Endometrial microvascular endothelial cells (primary cell): ENCODE results near the gene ETFA. TPM values are rescaled to one million over a fixed set of nuclear protein-coding genes. Genes with fewer than 3 reads are reported as not detected.

Experiments
- in situ Hi-C: cut with HindIII; loops from 2 replicates; pipeline ENCODE4 v1.10.0; 2017; ENCODE audit warnings: low sequenced_read_pairs, low pct_unique_long_range_greater_than_20kb; ENCODE audit errors: inconsistent ontology term
- total RNA-seq: library from RNA; depleted of rRNA; stranded (reverse); fragments of >200 nt; gene quantifications from one replicate; pipeline ENCODE4 v1.2.3, GENCODE V29; 2015; ENCODE audit errors: inconsistent ontology term

The ETFA gene
- total RNA-seq, 1 donor from 2014 or later = 163 TPM

DNA sequence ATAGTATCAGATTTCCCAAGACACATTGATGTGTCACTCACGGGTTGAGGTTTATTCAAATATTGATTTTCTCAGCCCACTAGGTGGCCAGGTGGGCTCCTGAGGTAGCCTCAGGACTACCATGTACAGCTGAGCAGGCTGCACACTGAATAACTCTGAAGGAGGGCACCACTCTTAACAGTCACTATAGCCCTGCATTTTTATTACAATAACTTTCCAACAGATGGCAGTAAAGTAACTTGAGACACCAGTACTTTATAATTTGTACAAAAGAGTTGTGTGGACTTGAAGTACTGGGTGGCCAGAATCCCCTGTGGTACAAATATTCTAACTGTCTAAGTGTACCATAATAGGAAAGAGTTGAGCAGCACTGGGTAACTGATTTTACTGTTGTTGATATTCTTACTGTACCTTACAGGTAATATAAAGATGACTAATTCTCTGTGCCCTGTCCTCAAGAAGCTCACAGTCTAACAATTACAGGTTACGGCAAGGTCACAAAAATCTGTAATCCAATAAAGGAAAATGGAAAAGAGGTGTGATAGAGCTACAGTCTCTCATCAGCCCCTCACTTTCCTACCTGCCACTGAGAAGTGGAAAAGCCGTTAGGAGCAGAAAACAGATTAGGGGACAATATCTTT lies 76.0 kb downstream of the ETFA start:
- in situ Hi-C loops = no loop called here

DNA sequence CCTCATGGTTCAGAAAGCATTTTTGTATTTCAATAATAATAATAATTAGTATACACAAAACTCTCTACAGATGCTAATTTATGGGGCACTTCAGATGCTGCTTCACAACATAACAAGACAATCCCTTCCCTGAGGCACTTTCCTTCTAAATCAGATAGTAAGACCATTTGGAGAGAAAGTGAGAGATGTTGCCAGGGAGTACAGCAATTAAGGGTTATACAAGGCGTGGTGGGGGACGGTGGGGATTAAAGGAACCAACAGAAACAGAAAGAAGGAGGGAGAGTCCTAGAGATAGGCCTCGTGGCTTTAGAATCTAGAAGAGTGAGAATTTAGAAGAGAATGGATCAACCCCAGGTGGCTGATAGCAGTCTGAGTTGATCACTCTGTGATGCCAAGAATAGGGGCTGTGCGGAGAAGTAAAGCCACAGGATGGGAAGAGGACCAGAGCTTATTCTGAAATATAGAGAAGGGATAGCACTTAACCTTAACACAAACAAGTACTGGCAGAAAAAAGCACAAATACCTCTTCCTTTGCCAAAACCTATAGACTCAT lies 76.9 kb downstream of the ETFA start:
- in situ Hi-C loops = no loop called here

DNA sequence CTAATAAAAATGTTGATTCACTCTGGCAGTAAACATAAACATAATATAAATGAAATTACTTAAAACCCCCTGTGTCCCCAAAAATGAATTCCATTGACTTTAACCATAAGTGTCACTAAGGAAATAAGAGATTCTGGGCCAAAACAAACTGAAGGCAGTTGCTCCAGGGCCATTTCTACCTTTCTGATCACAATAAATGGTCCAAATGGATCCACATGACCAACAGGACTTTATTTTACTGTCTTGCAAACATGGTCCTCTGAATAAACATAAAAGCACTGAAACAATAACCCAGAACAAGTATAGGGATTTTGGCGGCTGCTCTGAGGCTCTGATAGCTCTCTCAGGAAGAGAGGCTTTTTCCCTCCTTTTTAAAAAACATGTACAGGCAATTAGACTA lies 77.3 kb downstream of the ETFA start:
- in situ Hi-C loops = no loop called here

DNA sequence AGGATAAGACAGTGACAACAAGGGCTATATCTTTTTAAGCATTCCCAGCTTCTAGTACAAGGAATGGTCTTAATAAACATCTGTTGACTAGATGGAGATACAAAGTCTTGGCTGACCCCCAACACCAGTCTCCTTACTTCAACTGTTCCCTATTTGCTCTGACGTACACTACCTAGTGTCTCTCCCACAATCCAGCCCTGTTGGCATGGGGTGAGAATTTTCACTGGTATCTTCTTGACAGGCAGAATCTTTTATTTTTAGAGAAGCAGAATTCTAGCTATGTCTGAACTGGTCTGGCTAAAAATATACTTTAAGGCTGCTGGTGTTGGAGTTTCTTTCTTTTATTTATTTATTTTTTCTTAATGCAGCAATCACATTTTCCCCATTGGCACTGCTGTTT lies 82.0 kb downstream of the ETFA start:
- in situ Hi-C loops = no loop called here

DNA sequence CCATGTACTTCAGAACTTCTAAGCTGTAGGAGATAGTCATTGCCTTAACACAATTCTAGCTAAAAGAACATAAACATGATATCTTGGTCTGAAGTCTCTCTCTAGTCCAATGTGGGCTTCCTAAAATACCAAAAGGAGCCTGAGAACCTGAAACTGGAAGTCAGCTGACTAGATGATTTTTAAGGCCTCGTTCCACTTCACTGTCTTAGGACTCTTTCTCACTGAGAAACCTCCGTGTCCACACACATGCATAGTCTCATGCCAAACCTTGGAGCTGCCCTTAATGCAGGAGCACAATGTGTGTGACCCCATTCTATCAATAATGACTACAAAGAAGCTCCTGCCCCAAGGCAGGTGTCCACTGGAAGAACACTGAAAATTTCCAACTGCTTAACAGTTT lies 87.7 kb downstream of the ETFA start:
- in situ Hi-C loops = no loop called here

DNA sequence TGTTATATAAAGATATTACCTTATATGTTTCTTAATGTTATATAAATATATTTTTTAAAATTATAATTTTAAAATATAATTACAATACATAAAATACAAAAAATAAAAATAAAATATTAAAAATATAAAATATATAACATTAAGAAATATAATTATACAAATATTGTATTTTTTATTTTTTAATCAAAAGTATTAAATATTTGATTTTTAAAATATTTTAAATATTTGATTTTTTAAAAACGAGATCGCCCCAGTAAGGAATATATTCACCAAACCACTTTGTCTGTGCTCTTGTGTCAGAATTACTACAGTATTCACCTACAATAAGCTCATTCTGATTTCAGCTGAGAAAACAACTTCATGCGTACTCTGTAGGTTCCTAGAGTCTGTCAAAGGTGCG lies 89.1 kb downstream of the ETFA start:
- in situ Hi-C loops = no loop called here

DNA sequence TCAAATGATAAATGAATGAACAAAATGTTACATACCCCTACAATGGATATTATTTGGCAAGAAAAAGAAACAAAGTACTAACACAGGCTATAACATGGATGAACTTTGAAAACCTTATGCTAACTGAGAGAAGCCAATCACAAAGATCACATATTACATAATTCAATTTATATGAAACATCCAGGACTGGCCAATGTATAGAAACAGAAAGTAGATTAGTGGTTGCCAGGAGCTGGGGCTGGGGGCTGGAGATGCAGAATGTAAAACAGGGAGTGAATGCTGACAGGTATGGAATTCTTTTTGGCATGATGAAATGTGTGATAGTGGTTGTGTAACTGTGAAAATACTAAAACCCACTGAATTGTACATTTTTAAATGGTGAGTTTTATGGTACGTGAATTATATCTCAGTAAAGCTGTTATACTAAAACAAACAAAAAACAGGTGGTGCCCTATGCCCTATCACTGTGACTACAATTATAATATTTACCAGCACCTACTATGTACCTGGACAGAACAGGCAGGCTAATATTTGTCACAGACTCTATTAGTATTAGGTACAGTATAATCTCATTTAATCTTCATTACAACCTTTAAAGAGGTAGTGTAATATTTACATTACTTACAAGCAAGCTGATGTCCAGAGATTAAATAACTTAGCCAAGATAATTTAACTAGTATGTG lies 90.0 kb downstream of the ETFA start:
- in situ Hi-C loops = no loop called here

DNA sequence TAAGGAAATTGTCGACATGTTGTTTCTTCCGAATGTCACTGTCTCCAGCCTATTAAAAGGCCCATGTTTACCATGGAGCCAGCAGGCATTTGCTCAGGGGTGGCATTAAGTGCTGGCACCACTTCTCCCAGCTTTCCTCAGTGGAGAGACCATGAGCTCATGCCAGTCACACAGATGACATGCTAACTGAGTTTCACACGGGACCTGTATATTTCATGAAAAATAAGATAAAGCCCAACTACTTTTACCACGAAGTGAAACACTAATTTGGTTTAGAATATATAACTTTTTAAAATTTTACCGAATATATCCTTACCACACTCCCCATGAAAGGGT lies 93.4 kb downstream of the ETFA start:
- in situ Hi-C loops = no loop called here

DNA sequence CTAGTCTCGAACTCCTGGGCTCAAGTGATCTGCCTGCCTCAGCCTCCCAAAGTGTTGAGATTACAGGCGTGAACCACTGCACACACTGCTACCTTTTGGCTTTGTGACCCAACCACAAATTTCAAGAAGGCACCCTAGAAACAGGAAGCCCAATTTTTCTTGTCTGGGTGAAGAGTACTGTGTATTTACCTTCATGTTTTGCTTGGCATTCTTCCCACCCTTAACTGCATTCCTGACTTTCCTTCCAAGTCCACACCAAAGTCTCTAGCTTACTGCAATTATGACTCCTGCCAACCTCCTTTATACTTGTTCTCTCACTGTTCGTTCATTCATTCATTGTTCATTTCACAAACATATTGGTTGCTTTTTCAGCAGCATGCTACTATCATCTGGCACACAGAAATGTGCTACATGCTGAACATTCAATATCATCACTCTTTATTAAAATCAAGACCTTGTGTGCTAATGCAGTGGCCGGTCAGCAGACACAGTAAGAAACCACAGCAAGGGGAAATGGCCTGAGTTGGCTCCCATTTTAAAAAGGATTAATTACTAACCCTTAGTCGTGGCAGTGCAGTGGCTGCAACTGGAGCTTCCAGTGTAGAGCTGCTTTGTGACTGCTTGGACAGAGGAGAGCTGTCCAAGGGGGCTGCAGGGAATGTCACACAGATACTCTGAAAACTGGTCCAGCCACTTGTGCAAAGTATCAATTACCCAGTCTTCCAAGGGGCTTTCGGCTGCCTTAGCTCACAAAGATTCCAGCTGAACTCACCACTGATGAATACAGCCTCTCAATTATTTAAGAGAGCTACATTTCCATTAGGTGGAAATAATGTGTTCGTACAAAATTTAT lies 94.0 kb downstream of the ETFA start:
- in situ Hi-C loops = no loop called here

DNA sequence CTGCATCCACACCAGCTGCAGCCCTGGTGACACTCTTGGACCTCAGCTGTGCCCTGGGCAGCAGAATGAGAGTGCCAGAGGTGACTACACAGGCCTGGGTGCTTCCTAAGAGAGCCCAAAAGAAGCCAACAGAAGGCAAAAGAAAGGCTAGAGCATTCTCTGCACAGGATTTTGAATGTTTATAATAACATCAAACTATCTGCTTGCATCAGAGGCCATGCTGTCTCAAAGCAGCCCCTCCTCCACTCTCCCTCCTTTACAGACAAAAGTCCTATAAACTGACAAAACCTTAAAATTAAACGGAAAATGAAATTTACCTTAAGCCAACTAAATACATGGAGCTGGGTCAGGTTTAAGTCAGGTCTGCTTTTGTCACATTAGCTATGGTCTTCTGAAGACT lies 95.6 kb downstream of the ETFA start:
- in situ Hi-C loops = no loop called here

DNA sequence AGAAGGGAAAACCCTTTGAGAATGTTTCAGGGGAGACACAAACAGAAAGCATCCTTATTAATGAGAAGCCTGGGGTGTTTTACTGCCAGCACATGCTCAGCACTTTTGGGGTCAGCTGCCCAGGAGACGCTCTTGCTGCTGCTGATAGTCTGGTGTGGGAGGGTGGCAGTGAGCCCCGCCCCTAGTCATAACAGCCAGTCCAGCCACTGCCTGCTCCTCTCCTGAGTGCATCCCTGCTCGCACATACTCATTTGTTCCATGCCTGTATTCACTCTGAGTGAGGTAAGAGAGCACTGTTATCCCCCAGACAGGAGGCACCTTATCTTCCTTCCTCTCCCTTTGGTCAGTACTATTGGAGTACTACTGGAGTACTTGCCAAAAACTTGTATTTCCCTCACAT lies 101.3 kb downstream of the ETFA start:
- in situ Hi-C loops = no loop called here

DNA sequence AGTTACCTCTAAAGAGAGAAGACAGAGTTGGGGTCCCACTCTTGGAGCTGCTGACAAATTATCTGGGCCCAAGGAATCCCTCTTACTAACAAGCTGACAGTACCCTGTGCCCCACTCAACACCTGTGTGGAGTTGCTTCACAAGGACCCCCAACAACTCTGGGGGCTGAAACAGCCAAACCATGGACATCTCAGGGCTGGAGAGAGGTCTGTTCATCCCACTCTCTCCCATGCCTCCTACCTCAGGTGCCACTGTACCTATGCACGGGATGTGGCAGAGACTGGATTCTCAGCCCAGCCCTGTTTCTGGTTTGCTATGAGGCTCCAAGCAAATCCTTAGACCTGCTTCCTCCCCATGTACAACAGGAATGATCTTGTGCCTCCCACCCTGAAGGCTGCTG lies 101.7 kb downstream of the ETFA start:
- in situ Hi-C loops = no loop called here

DNA sequence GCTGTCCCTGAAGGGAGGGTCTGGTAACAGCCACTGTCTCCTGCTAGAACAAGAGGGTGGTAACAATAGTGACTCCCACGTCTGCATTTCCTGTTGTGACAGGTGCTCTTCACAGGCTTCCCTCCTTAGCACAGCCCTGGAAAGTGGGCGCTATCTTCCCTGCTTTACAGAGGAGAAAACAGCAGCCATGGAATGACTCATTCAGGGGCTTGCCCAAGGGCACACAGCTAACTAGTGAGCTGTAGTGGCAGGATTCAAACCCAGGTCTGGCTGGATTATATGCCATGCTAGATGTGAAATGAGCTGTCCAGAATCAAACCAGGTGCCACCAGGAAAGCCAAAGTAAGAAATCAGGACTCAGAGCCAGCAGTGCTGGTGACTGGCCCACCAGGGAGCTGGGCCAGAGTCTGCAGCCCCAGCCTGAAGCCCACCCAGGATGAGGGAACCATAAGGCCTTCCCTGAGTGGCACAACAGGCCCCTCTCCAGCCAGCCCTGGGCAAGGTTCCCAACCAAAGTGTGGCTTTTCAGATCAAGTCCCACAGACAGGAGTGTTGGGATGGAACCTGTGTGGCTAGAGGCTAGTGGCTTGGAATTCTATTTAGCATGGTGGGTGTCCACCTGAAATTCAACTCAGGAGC lies 102.4 kb downstream of the ETFA start:
- in situ Hi-C loops = no loop called here

DNA sequence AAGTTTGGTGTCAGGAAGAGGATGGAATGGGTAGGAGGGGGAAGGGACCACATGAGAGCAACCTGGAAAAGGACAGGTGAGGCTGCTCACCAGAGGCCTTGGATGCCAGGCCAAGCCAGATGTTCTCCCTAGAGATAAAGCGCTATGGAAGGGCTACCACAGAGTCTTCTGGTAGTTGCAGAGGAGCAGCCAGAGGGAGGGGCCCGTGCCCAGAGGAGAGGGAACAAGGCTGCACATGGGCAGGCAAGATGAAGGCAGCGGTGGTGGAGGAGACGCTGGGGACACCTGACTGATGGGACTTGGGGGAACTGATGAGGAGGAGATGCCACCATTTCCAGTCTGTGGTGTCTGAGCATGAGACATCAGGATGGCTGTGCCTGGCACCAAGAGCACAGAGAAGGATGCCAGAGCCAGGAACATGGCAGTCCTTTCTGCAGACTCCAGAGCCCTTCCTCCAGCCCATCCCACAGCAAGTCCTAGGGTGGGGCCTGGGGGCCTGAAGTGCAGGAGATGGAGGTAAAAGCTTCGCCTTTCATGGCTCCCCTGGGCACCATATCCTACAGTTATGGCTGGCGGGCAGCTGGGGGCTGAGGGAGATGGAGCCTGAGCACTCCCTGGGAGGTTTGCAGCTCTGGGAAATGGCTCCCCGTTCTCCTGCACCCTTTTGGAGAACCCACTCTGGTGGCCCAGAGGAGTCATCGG lies 103.0 kb downstream of the ETFA start:
- in situ Hi-C loops = no loop called here

DNA sequence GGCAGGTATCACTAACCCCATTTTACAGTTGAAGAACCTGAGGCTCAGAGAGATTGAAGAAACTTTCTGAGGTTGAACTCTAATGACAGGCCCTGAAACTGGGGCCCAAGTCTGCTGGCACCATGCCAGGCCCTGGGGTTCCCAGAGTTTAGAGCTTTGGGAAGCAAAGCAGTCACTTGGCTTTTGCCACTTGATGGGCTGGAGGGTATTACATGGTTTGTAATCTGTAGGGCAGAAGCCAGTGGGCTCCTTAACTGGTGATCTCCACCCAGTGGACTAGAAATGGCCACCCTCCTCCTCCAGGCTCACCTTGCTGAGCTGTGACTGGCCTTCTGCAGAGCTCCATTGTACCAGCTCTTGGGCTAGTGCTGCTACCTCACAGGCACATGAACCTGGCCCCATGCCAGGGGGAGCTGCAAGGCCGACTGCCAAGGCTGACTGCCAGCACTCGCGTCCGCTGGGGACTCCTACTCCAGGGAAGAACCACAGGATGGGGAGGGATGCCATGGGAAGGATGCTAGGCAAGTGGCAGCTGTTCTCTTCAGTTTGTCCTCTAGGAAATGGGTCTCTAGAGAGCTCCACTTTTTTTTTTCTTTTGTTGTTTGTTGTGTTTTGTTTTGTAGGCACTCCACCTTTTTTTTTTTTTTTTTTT lies 104.8 kb downstream of the ETFA start:
- in situ Hi-C loops = no loop called here

DNA sequence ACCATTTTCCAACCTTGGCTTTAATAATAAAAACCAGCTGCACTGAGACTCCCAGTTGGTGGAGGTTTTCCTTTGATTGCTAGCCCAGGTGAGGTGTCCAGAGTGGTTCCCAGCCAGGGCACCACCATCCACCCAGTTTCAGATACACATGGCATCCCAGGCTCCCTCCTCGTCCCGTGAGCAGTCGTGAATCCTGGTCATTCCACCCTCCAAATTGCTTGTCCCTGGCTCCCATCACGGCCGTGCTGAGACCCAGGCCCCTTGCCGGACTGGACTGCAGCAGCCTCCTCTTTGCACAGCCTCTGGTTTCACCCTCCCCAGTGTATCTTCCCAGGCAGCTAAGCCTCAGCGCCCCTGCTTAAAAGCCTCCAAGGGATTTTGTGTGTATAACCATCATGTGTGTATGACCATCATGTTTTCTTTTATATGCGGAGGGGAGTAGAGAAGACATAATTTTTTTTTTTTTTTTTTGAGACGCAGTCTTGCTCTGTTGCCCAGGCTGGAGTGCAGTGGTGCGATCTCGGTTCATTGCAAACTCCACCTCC lies 106.3 kb downstream of the ETFA start:
- in situ Hi-C loops = no loop called here

DNA sequence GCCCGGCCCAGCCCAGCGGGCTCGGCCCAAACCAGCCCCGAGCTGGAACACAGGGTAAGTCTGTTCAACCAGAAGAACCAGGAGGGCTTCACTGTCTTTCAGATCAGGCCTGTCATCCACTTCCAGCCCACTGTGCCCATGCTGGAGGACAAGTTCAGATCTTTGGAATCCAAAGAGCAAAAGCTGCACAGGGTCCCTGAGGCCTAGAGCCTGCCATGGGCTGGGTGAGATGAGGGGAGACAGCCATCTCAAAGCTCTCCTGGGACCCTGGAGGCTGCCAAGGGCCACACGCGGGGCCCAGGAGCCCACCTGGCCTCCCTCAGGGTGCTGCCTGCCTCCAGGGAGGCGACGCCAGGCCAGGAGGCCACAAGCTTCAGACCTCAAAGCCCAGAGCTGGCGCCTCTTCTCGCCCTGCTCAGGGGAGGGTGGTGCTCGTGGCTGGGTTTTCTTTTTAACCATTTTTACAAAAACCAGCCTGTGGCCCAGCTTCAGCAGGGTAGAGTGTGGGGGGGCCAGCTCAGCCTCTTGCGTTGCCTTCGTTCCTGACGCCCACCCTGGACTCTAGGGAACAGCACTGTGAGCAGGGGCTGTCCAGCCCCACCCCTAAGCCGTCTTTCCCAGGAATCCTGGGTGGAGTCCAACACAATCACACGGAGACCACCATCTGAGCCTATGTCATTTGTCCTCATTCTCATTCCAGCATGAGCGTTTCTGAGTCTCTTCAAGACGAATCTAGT lies 107.0 kb downstream of the ETFA start:
- in situ Hi-C loops = no loop called here
